GM21737 (cell line): ENCODE results near the gene GGT5.
"Not testable (repeated sequence)": the region's sequence is repeated elsewhere in the genome, so short reads cannot be mapped to it uniquely, and the experiment has no call there.

ENCODE experiments used
- ATAC-seq: cut with Tn5 transposase; IDR thresholded peaks from one replicate; pipeline ENCODE4 v1.9.1; 2021; ENCODE audit warnings: mild to moderate bottlenecking, moderate library complexity; ENCODE audit not compliant: unreplicated experiment

Gene GGT5

GRCh38 chr22:24263479-24263878, 18.6 kb upstream of the GGT5 start:
- not testable (repeated sequence) for ATAC-seq

- not testable (repeated sequence) for ATAC-seq
Observed at GRCh38 chr22:24262185-24262749, 17.4 kb upstream of the GGT5 start.

- ATAC-seq: not testable (repeated sequence)
Observed at GRCh38 chr22:24259459-24259858, 14.6 kb upstream of the GGT5 start.

GRCh38 chr22:24256736-24257135, 11.9 kb upstream of the GGT5 start:
- ATAC-seq: not testable (repeated sequence)

GRCh38 chr22:24256136-24256535, 11.3 kb upstream of the GGT5 start:
- not testable (repeated sequence) for ATAC-seq

- not testable (repeated sequence) for ATAC-seq
Observed at GRCh38 chr22:24253126-24253525, 8.2 kb upstream of the GGT5 start.

GRCh38 chr22:24251286-24251685, 6.4 kb upstream of the GGT5 start:
- not testable (repeated sequence) for ATAC-seq

GRCh38 chr22:24249413-24249812, 4.5 kb upstream of the GGT5 start:
- ATAC-seq: not testable (repeated sequence)

GRCh38 chr22:24248611-24249010, 3.7 kb upstream of the GGT5 start:
- not testable (repeated sequence) for ATAC-seq

- no peak for ATAC-seq
Observed at GRCh38 chr22:24247564-24248344, 2.9 kb upstream of the GGT5 start.

GRCh38 chr22:24247011-24247507, 2.2 kb upstream of the GGT5 start:
- ATAC-seq: no peak

GRCh38 chr22:24245584-24246561, 991 bp upstream of the GGT5 start:
- not testable (repeated sequence) for ATAC-seq

GRCh38 chr22:24244144-24244787, 616 bp downstream of the GGT5 start:
- ATAC-seq: no peak

GRCh38 chr22:24243417-24243816, 1.5 kb downstream of the GGT5 start:
- ATAC-seq: not testable (repeated sequence)

GRCh38 chr22:24240985-24241692, 3.7 kb downstream of the GGT5 start:
- not testable (repeated sequence) for ATAC-seq

GRCh38 chr22:24240381-24240780, 4.5 kb downstream of the GGT5 start:
- no peak for ATAC-seq

- ATAC-seq: not testable (repeated sequence)
Observed at GRCh38 chr22:24238101-24238694, 6.7 kb downstream of the GGT5 start.

GRCh38 chr22:24236656-24237055, 8.2 kb downstream of the GGT5 start:
- ATAC-seq: no peak

GRCh38 chr22:24235315-24235714, 9.6 kb downstream of the GGT5 start:
- no peak for ATAC-seq
